Mammary epithelial cell (primary cell): ENCODE measurements around the gene RMND5B.

Experiments
- CTCF ChIP-seq, 2 donors: IDR thresholded peaks in 1 of 2; conservative IDR thresholded peaks in 1 of 2; 2 replicates each; pipeline ENCODE4 v1.5.1; 2011 to 2012; ENCODE audit warnings: inconsistent platforms in 2 of 2, low read length in 2 of 2, mild to moderate bottlenecking in 2 of 2, control low read depth in 1 of 2, low read depth in 1 of 2; ENCODE audit not compliant: insufficient read depth in 1 of 2; ENCODE audit errors: extremely low read depth in 1 of 2
- EZH2 ChIP-seq: IDR thresholded peaks from 2 replicates; pipeline ENCODE4 v1.6.1; 2012; ENCODE audit warnings: low read length, inconsistent platforms, borderline replicate concordance

GRCh38 chr5:178108446-178108845 is 22.4 kb upstream of the RMND5B start:
- TF ChIP-seq EZH2 (no peak), CTCF (conservative IDR thresholded peaks at IDR 0.05 in 1 of 2, IDR thresholded peaks at IDR 0.05 in 1 of 2; ENCODE audit: extremely low read depth in 1 of 2, insufficient read depth in 1 of 2, low read depth in 1 of 2, low read length in 2 of 2) (no peak)
